Esophagus muscularis mucosa (tissue), 3 donors: ENCODE data around the gene PTMA.

Experiments used
- POLR2A ChIP-seq: fragments of 450-650 bp; IDR thresholded peaks from one replicate; pipeline ENCODE4 v1.6.1; 2017; ENCODE audit warnings: antibody characterized with exemption, moderate library complexity, mild to moderate bottlenecking, low read depth
- TF ChIP-seq, protein P1 (sequence below), 3 experiments: fragments of 200-600 bp in 2 of 3; fragments of 450-650 bp in 1 of 3; sonication (generic) in 2 of 3; IDR thresholded peaks; one replicate each; pipeline ENCODE4 v1.5.1; 2017 to 2019; ENCODE audit warnings: antibody characterized with exemption in 3 of 3, mild to moderate bottlenecking in 2 of 3, moderate library complexity in 1 of 3

DNA sequence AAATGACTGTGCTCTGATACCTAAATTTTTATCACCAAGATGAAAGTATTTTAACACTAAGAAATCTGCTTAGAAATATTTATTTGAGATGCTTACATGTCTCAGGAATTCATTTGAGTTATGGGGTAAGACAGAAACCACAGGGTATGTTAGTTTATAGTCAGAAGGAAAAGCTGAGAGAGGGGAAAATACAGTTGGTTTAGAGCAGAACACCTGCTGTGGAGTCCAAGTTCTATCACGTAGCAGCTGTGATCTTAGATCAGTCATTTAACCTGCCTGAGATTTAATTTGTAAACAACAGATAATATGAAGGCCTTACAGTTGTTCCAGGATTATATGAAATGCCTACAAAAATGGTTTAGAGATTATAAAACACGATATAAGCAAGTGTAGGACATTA lies 43.7 kb downstream of the PTMA start:
- TF ChIP-seq, protein P1, sequence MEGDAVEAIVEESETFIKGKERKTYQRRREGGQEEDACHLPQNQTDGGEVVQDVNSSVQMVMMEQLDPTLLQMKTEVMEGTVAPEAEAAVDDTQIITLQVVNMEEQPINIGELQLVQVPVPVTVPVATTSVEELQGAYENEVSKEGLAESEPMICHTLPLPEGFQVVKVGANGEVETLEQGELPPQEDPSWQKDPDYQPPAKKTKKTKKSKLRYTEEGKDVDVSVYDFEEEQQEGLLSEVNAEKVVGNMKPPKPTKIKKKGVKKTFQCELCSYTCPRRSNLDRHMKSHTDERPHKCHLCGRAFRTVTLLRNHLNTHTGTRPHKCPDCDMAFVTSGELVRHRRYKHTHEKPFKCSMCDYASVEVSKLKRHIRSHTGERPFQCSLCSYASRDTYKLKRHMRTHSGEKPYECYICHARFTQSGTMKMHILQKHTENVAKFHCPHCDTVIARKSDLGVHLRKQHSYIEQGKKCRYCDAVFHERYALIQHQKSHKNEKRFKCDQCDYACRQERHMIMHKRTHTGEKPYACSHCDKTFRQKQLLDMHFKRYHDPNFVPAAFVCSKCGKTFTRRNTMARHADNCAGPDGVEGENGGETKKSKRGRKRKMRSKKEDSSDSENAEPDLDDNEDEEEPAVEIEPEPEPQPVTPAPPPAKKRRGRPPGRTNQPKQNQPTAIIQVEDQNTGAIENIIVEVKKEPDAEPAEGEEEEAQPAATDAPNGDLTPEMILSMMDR (IDR thresholded peaks at IDR 0.05): no peak
- TF ChIP-seq POLR2A: no peak
